Measurements from ENCODE around the gene ZNF786. TPM values are rescaled to one million over a fixed set of nuclear protein-coding genes. Genes with fewer than 3 reads are reported as not detected.

ZNF786 gene
- total RNA-seq, 2 donors from 2014 or later = 9.3 to 12.8 TPM

GRCh38 chr7:149126662-149127266 lies 36.2 kb upstream of the ZNF786 start:
- TF ChIP-seq POLR2A (IDR thresholded peaks at IDR 0.05) (no peak), POLR2AphosphoS5 (IDR thresholded peaks at IDR 0.05) (no peak), CTCF (IDR thresholded peaks at IDR 0.05) (no peak)

GRCh38 chr7:149125863-149126661 lies 35.5 kb upstream of the ZNF786 start, which contains the start of gene ZNF425:
TSS of gene ZNF425 (minus strand) at chr7:149126324. CDS start at chr7:149126213, 111 bp downstream.
- Histone ChIP-seq H3K27ac (peak within 1 kb of the TSS; percentile 98), H3K4me3 (peak within 1 kb of the TSS; percentile 58 to 84), H3K4me1 (replicated peaks) (no peaks in the 10 kb centered on the region), H3K36me3 (no peaks in the 10 kb centered on the region), H3K27me3 (replicated peaks; ENCODE audit: insufficient read depth) (no peaks in the 10 kb centered on the region), H3K9me3 (no peaks in the 10 kb centered on the region)
- TF ChIP-seq POLR2AphosphoS5 (IDR thresholded peaks at IDR 0.05) (peak; percentile 93), CTCF (IDR thresholded peaks at IDR 0.05) (peak; percentile 99 to 100 (median 99)), POLR2A (IDR thresholded peaks at IDR 0.05) (peak; percentile 96)
- intact Hi-C loops (cut with DNase I) = loop anchor here (2.0 to 10.0 kb wide), 2 partner anchors 21 to 241 kb away; partner anchors contain the start of genes EZH2 and ZNF398
- under 1% methylated on average over 26 of the region's 72 CpGs for WGBS
- peak; percentile 88 for DNase-seq (ENCODE audit: low spot score)

More at GRCh38 chr7:149126662-149127266, 36.2 kb upstream of the ZNF786 start:
- H3K4me1 ChIP-seq (replicated peaks) = no peaks in the 10 kb centered on the region
- peak overlapping the region; percentile 58 to 84 for H3K4me3 ChIP-seq
- peak overlapping the region; percentile 98 for H3K27ac ChIP-seq
- no peaks in the 10 kb centered on the region for H3K9me3 ChIP-seq
- WGBS = under 1% methylated on average over 45 of the region's 48 CpGs
- no peaks in the 10 kb centered on the region for H3K27me3 ChIP-seq (replicated peaks; ENCODE audit: insufficient read depth)
- peak; percentile 33 for DNase-seq (ENCODE audit: low spot score)
- H3K36me3 ChIP-seq = no peaks in the 10 kb centered on the region
- intact Hi-C loops (cut with DNase I) = loop anchor here (2.0 to 10.0 kb wide), 2 partner anchors 20 to 242 kb away; partner anchors contain the start of genes EZH2 and ZNF398

- WGBS = 3% methylated on average over 21 of the region's 21 CpGs
- no peaks in the 10 kb centered on the region for H3K27me3 ChIP-seq (replicated peaks; ENCODE audit: insufficient read depth)
- no peaks in the 10 kb centered on the region for H3K36me3 ChIP-seq
- no peak for TF ChIP-seq POLR2A (IDR thresholded peaks at IDR 0.05)
- no peak for TF ChIP-seq CTCF (IDR thresholded peaks at IDR 0.05)
- TF ChIP-seq POLR2AphosphoS5 (IDR thresholded peaks at IDR 0.05) = no peak
- peak overlapping the region; percentile 58 to 84 for H3K4me3 ChIP-seq
- intact Hi-C loops (cut with DNase I) = loop anchor here (10.0 kb wide), 1 partner anchor 241 kb away; the partner anchor contains the start of gene EZH2
- no peak for DNase-seq (ENCODE audit: low spot score)
- H3K4me1 ChIP-seq (replicated peaks) = no peaks in the 10 kb centered on the region
- H3K27ac ChIP-seq = peak overlapping the region; percentile 98
- no peaks in the 10 kb centered on the region for H3K9me3 ChIP-seq
These were observed 34.8 kb upstream of the ZNF786 start for GRCh38 chr7:149125189-149125862.

GRCh38 chr7:149109969-149110368 lies 19.5 kb upstream of the ZNF786 start:
- H3K4me1 ChIP-seq (replicated peaks) = no peaks in the 10 kb centered on the region
- no peaks in the 10 kb centered on the region for H3K9me3 ChIP-seq
- intact Hi-C loops (cut with DNase I) = no loop called here
- no peak overlapping the region for H3K27ac ChIP-seq
- no peak for TF ChIP-seq CTCF (IDR thresholded peaks at IDR 0.05)
- no peak for TF ChIP-seq POLR2A (IDR thresholded peaks at IDR 0.05)
- no peak for TF ChIP-seq POLR2AphosphoS5 (IDR thresholded peaks at IDR 0.05)
- no peak overlapping the region for H3K4me3 ChIP-seq
- no peak for DNase-seq (ENCODE audit: low spot score)
- 93% methylated on average over 12 of the region's 12 CpGs for WGBS
- H3K27me3 ChIP-seq (replicated peaks; ENCODE audit: insufficient read depth) = no peaks in the 10 kb centered on the region
- H3K36me3 ChIP-seq = no peaks in the 10 kb centered on the region

Measured in prostate gland (tissue), 2 donors.